DMS153 treated with DMSO at 0.1 percent for 48 hours (cell line): Measurements from ENCODE around the gene CERS6.
"Not testable (repeated sequence)": the region's sequence is repeated elsewhere in the genome, so short reads cannot be mapped to it uniquely, and the experiment has no call there.

Source experiments
- DNase-seq: peaks from one replicate; lab custom pipeline; 2025; ENCODE audit not compliant: unreplicated experiment; lab: John Stamatoyannopoulos, UW

The CERS6 gene, protein sequence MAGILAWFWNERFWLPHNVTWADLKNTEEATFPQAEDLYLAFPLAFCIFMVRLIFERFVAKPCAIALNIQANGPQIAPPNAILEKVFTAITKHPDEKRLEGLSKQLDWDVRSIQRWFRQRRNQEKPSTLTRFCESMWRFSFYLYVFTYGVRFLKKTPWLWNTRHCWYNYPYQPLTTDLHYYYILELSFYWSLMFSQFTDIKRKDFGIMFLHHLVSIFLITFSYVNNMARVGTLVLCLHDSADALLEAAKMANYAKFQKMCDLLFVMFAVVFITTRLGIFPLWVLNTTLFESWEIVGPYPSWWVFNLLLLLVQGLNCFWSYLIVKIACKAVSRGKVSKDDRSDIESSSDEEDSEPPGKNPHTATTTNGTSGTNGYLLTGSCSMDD

DNA sequence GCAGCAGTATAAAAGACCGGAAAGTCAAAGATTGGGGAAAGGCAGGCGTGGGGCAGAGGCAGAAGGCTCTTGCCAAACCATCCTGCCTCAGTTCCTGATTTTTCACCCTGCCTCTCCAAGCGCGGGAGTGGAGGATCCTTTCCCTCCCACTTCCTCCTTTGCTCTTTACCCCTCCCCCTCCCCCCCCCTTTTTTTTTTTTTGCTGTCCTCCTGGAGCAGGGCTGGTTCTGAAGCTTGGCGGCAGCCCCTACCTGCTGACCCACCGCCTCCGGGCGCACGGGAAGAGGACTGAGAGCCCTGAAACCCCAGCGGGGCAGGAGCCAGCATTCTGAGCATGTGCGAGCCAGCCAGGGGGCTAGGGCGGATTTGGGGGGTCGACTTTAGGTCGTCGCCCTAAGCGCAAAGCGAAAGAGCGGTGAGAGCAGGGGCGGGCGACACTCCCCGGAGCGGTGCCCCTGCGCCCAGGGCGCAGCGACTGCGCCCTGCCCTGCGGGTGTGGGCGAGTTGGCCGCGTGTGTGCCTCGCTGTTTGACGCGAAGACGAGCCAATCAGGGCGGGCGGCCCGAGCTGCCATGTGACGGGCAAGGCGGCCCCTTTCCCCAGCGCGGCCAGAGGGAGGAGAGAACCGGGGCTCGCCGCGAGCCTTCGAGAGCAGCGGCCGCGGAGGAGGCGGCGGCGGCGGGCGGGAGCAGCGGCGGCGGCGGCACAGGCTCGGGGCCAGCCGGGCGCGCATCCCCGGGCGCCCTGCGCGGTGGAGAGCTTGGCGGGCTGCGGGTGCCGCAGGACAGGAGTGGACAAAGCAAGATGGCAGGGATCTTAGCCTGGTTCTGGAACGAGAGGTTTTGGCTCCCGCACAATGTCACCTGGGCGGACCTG, at the start of gene CERS6:
Gene CERS6, plus strand, starts transcription at position 628 of the 876 bp plus-strand sequence. Its CDS starts 177 bp downstream, at position 805.
- peak; percentile 81 for DNase-seq

DNA sequence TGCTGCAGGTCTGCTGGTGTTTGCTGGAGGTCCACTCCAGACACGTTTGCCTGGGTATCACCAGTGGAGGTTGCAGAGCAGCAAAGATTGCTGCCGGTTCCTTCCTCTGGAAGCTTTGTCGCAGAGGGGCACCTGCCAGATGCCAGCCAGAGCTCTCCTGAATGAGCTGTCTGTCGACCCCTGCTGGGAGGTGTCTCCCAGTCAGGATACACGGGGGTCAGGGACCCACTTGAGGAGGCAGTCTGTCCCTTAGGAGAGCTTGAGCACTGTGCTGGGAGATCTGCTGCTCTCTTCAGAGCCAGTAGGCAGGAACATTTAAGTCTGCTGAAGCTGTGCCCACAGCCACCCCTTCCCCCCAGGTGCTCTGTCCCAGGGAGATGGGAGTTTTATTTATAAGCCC, 43.8 kb upstream of the CERS6 start:
- DNase-seq, result not testable (repeated sequence)

DNA sequence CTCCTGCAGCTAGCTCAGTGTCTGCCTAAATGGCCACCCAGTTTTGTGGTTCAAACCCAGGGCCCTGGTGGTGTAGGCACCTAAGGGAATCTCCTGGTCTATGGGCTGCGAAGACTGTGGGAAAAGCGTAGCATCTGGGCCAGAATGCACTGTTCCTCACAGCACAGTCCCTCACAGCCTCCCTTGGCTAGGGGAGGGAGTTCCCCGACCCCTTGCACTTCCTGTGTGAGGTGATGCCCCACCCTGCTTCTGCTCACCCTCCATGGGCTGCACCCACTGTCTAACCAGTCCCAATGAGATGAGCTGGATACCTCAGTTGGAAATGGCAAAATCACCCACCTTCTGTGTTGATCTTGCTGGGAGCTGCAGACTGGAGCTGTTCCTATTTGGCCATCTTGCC, 43.0 kb upstream of the CERS6 start:
- DNase-seq, result not testable (repeated sequence)

DNA sequence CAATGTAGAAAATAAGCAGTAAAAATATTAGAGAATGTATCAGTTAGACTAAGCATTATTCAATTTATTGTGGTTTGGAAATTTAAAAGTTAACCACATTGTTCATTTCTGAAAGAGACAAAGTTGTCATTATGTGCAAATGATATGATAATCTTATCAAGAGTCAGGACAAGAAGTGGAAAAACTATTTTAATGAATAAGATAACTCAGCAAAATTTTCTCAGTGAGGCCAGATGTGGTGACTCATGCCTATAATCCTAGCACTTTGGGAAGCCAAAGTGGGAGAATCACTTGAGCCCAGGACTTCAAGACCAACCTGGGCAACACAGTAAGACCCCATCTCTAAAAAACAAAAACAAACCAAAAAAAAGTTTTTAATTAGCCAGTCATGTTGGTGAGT, 39.5 kb upstream of the CERS6 start:
- DNase-seq, result no peak

DNA sequence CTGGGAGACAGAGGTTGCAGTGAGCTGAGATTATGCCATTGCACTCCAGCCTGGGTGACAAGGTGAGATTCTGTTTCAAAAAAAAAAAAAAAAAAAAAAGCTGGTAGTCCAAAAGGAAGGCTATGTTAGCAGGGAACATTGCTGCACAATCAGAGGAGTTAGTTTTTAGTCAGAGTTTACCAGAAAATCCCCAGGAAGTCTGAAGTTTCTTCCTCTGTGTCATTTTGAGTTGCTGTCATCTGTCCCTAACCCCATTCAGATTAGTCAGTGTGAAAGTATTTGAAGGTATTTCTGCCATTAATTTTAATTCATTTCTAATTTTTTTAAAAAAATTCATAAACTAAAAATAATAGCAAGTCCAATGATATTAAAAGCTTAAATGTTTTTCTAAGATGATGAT, 33.5 kb upstream of the CERS6 start:
- no peak for DNase-seq

DNA sequence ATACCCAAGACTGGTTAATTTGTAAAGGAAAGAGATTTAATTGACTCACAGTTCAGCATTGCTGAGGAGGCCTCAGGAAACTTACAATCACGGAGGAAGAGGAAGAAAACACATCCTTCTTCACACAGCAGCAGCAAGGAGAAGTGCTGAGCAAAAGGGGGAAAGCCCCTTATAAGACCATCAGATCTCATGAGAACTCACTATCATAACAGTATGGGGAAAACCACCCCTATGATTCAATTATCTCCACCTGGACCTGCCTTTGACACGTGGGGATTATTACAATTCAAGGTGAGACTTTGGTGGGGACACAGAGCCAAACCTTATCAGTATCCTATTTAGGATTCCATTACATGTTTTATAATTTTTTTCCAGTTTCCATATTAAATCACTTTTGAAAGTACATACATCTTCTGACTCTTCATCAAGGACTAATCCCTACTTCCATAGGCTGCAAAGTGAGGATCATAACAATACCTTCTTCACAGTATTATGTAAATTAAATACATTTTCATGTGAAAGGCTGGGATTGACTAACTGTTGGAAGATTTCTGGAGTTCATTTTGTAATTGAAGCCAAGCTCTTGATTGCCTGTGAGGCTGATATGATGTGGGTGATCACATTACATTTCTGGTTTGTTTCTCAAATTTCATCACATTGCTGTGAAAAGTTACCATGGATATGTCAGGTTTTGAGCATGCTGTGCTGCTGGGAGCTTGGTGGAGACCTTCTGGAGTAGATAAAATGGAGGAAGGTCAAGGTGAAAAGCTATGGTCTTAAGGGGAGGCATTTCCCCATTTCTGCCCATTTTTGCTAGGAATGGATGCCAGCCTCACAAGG, 31.7 kb upstream of the CERS6 start:
- no peak for DNase-seq

DNA sequence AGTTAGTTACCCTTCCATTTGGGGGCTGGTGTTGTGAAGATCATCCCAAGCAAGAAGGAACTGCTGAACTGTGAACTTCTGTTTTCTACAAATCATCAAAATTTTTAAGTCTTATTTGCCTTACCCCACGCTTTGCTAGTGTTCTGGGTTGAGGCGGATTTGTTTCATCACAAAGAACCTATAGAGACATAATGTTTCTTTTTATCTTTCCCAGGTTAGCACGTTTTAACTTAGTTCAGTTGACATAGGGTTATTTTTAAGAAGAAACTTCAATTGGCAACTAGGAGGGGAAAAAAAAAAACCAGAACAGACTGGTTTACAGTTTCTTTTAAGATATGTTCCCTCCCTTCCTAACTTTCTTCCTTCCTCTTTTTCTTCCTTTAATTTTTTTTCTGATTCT, 31.1 kb upstream of the CERS6 start:
- DNase-seq, result no peak

DNA sequence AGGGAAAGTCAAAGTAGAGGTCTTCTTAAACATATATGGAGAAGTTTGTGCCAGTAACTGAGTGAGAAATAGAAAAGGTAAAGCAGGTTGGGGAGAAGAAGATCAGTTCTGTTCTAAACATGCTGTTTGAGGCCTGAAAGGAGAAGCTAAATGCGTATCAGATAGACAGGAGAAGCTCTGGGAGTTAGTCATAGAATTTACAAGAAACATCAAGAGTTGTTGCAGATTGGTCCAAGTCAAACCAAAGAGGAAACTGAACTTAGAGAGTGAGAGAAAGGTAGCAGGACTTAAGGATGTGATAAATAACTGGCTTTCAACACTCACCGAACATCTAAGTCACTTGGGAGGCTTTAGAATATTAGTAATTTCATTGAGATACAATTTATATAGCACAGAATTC, 29.2 kb upstream of the CERS6 start:
- no peak for DNase-seq

DNA sequence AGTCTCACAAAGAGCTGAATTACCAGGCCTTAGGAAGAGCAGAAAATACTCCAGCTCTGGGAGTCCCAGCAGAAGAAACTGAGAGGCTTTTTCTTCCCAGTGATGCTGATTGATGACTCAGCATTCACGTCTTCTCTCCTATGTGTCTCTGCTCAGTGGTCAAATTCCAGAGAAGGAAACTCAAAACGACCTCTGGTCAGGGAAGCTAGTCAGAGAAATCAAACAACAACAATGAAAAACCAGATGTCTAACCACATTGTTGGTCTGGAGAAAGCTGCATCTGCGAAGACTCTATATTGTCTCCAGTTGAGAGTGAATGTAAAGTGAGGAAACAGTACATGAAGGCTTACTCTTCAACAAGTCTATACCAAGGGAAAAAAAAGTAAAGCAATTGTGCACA, 28.6 kb upstream of the CERS6 start:
- no peak for DNase-seq

DNA sequence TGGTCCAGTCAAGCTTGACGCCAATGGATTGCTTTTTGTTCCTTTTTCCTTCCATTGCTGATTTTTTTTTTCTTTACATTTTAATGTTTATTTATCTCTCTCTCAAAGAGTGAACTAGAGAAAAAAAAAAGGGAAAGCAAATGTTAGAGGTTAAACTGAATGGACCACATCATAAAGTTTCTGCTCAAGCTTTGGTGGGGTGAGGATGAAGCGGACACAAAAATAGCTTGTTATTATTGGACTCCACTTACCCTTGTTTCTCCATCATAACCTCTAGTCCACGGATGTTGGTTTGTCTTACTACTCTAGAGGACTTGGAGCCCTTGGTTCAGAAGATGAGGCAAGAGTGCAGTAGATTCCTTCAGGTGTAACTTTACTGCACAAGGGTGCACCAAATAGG, 27.6 kb upstream of the CERS6 start:
- DNase-seq, result no peak

DNA sequence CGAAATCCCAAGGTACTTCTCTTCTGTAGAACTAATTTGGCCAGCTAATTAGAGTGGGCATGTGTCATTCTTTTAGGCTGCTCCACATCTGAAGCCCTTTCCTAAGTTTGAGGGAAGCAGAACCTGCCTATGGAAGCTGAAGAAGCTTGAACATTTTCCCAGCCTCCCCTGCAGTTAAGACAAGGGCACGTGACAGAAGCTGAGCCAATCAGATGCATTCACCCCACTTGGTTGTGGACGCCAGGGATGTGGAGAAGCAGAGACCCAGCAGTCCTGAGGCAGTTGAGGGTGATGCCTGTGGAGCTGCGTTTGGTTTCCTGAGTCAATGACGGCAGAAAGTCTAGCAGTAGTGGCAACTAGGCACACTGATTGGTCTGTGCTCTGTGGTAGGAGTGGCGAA, 26.1 kb upstream of the CERS6 start:
- no peak for DNase-seq

DNA sequence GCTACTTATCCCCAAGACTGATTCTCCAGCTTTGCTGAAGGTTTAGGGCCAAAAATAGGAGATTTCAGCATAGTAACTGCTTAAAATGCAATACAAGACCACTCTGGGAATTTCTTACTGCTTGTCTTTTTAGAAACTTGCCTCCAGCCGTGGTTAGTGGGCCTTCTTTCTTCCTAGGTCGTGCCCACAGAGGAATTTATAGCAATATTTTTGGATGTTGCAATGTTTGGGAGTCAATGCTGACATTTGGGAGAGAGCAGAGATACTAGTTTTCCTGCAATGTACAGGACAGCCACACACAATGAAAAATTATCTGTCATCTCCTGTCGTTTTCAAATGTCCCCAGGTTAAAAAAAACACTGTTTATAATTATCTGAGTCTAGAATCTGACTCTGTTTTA, 25.6 kb upstream of the CERS6 start:
- no peak for DNase-seq

DNA sequence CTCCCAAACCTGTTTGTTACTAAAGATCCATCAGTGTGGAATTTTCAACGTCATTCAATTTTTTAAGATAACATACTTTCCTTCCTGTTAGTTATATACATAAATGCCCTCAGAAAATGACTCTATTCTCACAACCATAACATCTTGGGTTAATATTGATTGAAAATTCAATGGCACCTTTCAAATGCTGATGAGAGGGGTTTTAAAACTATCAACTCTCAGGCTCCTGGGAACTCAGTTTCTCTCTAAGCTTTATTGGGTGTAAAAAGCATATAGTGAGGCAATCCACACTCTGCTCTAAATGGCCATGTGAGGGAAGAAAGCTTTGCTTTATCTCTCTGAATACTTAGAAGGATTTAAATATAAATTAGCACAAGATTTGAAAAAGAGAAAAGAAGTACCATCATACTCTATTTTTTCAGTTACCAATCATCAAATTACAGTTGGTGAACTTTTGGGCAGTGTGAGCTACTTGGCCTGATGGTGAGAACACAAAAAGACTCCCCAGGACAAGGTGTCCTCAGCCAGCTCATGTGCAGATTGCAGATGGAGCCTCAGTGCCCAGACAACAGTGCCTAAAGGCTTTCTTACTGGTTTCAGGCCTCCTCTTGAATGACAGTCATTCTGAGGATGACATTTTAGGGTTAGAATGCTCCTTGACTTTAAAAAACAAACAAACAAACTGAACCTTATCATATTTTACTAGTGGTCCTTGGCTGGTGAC, 24.6 kb upstream of the CERS6 start:
- no peak for DNase-seq

DNA sequence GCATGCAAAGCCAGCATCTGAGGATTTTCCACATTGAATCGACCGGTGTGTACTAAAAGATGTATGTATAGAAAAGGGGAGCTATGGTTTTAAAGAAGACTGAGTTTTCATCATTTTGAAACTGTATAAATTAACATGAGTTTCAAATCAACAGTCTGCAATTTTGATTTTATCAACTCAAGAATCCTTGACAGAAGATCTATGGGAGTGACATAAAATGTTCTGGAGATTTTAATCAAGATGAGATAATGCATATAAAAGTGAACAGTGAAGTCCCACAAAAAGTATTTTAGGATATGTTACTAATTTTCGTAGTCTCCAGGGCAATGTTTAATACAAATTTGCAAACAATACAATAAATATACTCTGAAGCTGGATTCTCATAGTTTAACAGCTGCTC, 24.0 kb upstream of the CERS6 start:
- no peak for DNase-seq

DNA sequence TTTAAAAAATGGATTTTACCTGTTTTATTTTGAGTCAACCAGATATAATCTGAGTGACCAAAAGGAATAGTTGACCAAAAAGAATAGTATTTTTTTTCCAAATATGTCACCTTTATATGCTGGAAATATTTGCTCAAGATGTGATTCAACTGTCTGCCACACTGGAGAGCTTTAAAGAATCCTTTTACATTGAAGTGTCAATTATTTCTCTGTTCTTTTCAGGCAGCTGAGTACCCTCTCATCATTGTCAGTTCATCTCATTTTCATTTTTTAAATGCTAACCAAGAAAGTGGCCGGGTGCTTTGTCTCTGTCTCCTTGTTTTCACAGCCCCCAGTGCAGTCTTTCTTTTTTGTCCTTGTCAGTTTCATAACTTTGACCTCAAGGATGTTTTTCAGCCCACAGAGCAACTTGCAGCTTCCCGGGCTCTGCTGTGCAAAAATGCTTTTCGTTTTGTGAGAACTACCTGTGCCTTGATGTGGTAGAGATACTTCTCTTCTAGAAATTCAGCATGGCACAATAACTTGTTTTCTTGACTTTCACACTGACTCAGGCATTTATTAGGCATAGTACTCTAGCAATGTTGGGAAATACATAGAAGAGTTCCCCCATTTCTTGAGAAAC, 23.4 kb upstream of the CERS6 start:
- DNase-seq, result no peak

DNA sequence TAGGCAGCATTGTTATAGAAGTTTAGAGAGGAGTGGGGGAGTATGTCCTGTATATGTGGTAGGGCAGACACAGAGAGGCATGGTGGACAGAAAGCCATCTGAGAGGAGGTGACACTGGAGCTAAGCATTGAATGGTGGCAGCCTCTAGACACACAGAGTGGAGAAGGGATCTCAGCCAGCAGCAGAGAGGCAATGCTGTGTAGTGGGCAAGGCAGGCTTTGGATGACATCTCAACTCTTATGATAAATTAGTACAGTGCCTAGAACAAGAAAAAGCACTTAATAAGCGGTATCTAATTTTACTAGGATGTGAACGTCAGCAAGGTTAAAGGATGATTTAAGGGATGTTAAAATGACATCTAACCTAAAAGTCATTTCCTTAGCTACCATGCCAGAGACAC, 22.5 kb upstream of the CERS6 start:
- no peak for DNase-seq

DNA sequence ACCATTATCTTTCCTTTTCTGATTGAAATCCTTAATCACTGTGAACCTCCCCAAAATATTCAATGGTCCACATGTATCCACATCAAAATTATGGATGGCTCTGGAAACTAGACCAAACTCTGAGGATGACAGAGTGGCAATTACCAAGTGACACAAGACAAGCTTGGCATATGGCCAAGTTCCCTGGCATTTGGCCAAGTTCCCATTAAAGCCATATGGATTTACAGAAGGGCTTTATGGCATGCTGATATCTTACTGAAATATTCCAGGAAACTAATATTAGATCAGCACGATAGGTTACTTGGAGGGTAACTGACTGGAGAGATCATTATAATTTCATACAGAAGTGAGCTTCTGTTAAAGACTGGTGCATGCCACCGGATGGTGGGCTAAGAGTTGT, 21.9 kb upstream of the CERS6 start:
- peak; percentile 64 for DNase-seq

DNA sequence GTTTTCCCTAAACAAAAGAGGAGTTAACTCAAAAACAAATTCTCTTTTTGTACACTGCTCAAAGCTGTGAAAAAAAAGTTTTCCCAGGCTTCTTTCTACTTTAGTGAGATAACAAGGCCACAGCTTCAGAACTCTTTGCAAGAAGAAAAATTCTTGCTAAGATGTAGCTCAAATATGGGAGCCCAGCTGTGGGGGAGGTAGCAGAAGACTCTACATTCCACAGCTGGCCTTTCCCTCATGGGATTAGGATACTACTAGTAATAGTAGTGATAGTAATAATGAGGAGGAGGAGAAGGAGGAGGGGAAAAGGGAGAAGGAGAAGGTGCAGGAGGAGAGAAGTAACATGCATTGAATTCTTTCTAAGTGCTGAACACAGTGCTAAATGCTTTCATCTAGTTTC, 19.2 kb upstream of the CERS6 start:
- DNase-seq, result no peak

DNA sequence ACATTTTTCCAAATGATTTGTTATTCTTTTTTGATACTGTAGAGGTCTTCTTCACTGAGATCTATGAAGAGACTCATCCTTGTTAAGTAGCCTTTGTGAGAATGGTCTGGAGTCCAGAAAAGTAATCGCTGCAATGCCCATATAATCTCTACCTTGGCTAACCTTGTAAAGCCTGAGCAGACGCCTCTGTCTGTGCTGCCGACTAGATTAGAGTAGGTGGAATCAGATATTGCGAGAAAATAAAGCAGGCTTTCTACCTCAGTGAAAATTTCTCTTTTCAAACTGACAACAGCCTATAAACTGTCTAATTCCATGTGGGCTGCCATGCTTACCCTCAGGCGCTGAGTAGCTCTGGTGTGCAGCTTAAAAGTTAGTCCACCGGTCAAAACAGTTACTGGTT, 17.5 kb upstream of the CERS6 start:
- no peak for DNase-seq

DNA sequence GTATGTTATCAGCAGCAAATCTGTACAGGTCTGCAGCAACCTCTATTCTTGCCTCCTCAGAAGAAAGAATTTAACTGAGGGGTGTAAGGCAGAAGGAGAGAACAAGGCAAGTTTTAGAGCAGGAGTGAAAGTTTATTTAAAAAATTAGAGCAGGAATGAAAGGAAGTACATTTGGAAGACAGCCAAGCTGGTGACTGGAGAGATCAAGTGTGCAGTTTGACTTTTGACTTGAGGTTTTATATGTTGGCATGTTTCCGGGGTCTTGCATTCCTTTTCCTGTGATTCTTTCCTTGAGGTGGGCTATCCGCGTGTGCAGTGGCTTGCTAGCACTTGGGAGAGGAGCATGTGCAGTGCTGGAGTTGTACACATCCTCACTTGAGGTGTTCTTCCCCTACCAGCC, 16.5 kb upstream of the CERS6 start:
- no peak for DNase-seq
